Measurements from ENCODE around the gene DCXR.
A peak's percentile ranks its signal among the peaks of the same experiment; 100 is the strongest.

DCXR gene

GRCh38 chr17:82036634-82037091 is 834 bp downstream of the DCXR start:
- no peak for DNase-seq

GRCh38 chr17:82035956-82036633 is 1.4 kb downstream of the DCXR start:
- no peak for DNase-seq

DNA sequence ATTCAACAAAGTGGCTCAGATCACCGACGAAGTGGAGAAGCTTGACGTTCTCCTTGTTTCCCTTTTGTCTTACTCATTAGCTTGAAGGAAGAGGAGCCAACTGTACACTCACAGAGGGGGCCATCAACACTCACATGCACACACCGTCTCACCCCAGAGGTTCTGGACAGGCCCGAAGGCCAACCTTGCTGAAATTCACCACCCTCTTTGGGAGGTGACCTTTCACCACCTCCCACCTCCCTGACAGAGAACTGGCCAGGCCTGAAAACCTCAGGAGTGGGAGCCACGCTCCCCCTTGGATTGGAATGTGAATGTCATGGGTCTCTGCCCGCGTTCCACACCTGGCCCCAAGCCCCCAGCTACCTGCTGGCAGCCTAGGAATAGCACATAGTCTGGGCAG is 2.0 kb downstream of the DCXR start:
- DNase-seq: no peak

DNA sequence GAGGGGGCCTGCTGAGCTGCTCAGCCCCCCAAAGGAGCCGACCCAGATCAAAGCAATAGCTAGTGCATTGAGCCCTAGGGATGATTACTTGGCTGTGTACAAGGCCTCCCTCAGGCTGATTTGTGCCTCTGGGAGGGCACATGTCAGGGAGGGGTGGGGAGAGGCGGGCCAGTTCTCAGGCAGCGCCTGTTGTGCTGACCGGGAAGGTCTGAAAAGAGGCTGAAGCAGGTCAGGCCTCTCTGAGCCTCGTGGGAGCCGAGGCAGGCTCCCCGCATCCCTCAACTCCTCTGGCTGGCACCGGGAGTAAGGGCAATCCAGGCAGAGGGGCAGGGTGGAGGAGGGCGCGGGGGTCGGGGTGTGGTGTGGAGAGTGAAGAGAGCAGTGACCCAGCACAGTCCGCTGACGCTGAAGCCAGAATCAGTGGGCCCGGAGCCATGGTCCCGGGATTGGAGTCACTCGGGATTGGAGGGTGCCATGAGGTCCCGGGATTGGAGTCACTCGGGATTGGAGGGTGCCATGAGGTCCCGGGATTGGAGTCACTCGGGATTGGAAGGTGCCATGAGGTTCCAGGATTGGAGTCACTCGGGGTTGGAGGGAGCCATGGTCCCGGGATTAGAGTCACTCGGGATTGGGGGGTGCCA is 3.0 kb downstream of the DCXR start:
- DNase-seq: no peak

DNA sequence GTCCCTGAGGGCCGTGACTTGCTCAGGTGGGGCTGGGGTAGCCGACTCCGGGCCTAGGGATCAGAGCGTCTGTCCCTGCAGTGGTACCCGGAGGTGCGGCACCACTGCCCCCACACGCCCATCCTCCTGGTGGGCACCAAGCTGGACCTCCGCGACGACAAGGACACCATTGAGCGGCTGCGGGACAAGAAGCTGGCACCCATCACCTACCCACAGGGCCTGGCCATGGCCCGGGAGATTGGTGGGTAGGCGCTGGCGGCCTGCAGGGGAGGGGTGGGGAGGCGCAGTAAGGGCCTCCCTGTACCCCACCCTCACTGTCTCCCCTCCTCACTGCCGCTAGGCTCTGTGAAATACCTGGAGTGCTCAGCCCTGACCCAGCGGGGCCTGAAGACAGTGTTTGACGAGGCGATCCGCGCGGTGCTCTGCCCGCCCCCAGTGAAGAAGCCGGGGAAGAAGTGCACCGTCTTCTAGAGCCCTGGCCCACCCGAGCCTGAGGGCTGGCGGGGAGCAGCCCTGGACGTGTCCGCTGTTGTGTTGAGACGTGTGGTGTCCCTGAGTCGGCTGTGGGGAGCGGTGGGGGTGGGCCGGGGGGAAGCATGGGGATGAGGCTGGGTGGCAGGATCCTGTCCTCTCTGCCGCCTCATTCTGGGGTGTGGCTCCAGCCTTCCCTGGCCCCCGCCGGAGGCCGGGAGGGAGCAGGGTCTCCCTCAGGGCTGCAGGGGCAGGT is 4.0 kb downstream of the DCXR start:
- DNase-seq: no peak

DNA sequence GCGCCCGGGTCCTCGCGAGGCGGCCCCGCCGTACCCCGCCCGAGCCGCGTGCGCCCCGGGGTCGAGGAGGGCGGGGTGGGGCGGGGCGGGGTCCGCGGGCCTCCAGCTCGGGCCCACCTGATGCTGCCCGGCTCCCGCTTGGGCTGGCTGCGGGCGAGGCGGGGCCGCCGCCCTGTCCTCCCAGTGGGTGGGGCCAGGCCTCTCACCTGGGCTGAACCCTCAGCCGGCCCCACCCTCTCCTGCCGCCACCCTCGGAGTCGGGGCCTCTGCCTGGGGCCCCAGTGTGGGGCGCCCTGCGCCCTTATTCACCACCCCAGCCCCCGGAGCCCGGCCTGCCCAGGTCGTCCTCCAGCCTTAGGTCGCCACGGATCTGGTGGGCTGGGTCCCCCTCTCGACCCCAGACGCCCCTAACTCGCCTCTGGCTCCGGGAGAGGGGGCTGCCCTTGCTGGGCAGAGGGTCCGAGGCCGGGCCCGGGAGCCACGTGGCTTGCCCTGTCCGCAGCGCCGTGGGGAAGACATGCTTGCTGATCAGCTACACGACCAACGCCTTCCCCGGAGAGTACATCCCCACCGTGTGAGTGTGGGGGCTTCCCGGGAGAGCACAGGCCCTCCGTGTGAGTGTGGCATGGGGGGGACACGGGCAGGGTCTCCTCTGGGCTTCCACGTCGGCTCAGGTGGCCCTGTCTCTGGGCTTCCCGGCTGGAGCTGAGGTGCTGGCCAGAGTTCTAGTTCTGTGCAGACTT is 5.4 kb downstream of the DCXR start:
- no peak for DNase-seq

GRCh38 chr17:82031303-82031884 is 6.1 kb downstream of the DCXR start, which contains the start of gene RAC3:
TSS of gene RAC3 (plus strand) at chr17:82031678. CDS start at chr17:82031762, 84 bp downstream.
- peak in 1 of 2 experiments; percentile 65 for DNase-seq

DNA sequence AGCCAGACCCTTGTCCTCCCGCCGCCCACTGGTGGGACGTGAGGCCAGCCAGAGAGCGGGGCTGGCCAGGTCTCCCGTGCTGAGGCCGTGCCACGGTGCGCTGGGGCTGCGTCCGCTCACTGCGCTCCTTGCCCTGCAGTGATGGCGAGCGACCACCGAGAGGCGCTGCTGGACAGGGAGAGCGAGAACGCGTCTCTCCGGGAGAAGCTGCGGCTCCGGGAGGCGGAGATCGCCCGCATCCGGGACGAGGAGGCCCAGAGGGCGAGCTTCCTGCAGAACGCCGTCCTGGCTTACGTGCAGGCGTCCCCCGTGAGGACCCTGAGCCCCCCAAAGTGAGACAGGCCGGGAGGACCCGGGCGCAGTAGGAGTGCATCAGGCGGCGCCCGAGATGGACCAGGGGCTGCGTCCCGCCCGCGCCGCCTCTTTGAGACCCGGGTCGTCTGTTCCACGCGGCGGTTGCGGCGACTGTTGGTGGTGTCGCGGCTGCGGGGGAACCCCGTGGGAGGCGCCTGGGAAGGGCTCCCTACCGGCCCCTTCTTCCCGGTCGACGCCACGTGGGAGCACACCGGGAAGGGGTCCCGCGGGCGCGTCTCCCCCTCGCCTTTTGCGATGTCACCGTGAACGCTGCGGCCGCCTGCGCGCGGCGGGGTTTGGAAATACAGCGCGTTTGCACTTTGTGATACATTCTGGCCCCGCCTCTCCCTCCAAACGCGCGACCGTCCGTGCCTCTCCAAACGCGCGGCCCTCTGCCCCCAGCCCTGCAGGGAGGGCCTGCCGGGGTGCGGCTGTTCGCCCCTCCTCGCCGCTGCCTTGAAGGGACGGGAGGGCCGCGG is 6.8 kb downstream of the DCXR start:
- peak; percentile 47 to 87 for DNase-seq

DNA sequence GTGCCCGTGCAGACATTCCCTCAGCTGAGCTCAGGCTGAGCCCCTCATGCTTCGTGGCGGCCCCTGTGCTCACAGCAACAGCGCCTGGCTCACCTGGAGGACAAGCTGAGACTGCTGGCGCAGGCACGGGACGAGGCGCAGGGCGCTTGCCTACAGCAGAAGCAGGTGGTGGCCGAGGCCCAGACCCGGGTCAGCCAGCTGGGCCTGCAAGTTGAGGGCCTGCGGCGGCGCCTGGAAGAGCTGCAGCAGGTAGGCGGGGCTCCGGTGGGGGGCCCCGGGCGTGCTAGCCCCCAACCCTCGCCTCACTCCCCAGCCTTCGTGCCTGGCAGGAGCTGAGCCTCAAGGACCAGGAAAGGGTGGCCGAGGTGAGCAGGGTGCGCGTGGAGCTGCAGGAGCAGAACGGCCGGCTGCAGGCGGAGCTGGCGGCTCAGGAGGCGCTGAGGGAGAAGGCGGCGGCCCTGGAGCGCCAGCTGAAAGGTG is 7.5 kb downstream of the DCXR start:
- no peak for DNase-seq

GRCh38 chr17:82029391-82029790 is 8.1 kb downstream of the DCXR start:
- peak; percentile 38 to 93 for DNase-seq

- DNase-seq: no peak
Observed at GRCh38 chr17:82028966-82029365, 8.5 kb downstream of the DCXR start.

DNA sequence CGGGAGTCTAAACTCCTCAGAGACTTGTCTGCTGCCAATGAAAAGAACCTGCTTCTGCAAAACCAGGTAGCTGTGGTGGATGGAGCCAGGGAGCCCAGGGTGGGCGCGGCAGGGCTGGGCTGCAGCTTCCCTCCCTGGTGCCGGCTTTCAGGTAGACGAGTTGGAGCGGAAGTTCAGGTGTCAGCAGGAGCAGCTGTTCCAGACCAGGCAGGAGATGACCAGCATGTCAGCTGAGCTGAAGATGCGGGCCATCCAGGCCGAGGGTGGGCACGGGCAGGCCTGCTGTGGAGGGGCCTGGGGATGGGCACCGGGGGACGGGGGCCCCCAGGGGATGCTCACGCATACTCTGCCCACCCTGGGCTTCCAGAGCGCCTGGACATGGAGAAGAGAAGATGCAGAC is 9.3 kb downstream of the DCXR start:
- no peak for DNase-seq

GRCh38 chr17:82025401-82026107 is 11.9 kb downstream of the DCXR start:
- no peak for DNase-seq

DNA sequence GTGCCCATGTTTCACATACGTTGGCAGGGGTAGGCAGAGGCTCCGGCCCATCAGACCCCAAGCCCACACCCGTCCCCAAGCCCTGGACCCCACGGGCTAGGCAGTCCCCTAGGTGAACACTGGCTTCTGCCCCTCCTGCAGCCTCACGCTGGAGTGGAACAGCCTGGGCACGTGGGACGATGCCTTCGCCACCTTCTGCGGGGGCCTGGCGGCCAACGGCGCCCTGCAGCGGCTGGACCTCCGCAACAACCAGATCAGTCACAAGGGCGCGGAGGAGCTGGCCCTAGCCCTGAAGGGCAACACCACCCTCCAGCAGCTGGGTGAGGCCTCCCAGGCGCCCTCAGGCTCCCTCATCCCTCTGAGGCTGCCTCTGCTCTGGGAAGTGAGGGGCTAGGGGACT is 12.6 kb downstream of the DCXR start:
- DNase-seq: no peak

GRCh38 chr17:82023447-82024241 is 13.9 kb downstream of the DCXR start:
- no peak for DNase-seq

DNA sequence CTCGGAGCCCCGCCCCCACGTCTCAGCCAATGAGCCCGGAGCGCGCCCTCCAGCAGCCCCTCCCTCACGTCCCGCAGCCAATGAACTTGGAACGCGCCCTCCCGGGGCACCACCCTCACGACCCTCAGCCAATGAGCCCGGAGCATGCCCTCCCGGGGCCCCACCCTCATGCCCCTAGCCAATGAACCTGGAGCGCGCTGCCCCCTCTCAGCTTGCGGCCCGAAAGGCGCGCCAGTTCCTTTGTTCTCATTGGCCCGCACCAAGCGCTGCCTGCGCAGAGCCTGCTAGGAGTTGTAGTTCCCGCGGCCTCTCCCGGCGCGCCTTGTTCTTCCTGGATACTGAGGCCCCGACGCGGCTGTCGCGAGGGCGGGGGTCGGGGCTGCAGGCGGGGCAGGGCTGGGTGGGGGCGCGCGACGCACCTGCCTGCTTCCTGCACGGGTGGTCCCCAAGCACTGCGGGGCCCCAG is 14.5 kb downstream of the DCXR start, which contains the start of gene LRRC45:
Gene LRRC45 (plus strand): TSS at position 325 of the 466 bp plus-strand sequence. CDS start 339 bp downstream, outside the sequence.
- DNase-seq: peak; percentile 99 to 100

DNA sequence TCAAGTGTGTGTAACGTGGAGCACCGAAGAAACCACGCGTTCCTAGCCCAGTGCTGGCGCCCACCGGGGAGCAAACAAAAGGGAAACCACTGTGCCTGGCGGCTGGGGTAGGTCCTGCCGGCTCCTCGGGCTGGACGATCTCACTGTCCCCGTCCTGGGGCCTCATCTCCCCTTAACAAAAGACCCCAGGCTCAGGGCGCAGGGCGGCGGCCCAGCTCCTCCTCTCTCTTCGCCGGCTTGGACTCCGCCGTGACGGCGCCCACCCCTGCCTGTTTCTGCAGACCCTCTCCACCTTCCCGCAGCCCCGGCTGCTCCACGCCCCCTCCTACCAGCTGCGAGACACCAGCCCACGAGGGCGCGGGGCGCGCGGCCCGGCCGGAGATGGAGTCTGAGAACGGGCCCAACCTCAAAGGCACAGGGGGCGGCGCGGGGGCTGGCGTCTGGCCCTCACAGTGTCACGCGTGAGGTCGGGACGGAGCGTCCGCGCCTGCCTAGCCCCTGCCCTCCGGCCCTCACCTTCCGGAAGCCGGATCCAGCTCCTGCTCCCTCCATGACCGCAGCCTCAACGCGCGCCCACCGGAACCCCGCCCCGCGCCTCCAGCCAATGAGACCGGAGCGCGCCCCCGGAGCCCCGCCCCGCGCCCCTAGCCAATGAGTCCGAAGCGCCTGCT is 15.1 kb downstream of the DCXR start, which contains the start of gene CENPX:
Gene CENPX (minus strand): TSS at position 569 of the 671 bp plus-strand sequence. CDS start 17 bp downstream, at position 552.
- DNase-seq: no peak

DNA sequence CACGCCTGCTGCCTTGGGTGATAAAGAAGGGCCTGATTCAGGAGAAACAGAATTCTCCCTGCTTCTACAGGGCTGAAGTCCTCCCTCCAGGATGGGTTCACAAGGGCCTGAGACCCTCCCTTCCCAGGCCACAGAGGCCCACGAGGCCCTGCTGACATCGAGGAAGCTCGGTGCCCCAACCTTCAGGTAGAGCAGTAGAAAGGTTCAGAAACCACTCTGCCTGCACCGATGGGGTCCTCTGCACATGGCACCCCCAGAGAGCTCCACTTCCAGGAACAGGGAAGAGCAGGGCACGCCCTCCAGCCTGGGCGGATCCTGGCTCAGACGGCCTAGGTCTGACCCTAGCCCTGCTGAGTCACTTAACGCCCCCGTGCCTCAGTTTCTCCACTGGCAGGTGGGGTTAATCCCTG is 15.6 kb downstream of the DCXR start:
- no peak for DNase-seq
